ENCODE data around the gene SWAP70. TPM values are rescaled to one million over a fixed set of nuclear protein-coding genes. Genes with fewer than 3 reads are reported as not detected.

Gene SWAP70
- total RNA-seq, 2 donors from 2014 or later, result 28.8 to 30.7 TPM

GRCh38 chr11:9722893-9723292, 59.0 kb downstream of the SWAP70 start:
- H3K27me3 Mint-ChIP-seq (ENCODE audit: insufficient read depth), result no peaks in the 10 kb centered on the region
- H3K27ac Mint-ChIP-seq, result no peak overlapping the region
- H3K4me3 Mint-ChIP-seq, result no peak overlapping the region
- no peaks in the 10 kb centered on the region for H3K9me3 ChIP-seq (ENCODE audit: control insufficient read depth, low read length)
- no peak overlapping the region for H3K9ac ChIP-seq (ENCODE audit: extremely low read depth, low read length, poor library complexity, severe bottlenecking)
- H3K4me1 ChIP-seq (ENCODE audit: control insufficient read depth, insufficient read depth, low read length), result no peaks in the 10 kb centered on the region
- no peaks in the 10 kb centered on the region for H3K4me1 Mint-ChIP-seq
- H3K36me3 Mint-ChIP-seq (ENCODE audit: low read depth), result peaks cover 21% of the 10 kb centered on the region
- no peak for DNase-seq
- TF ChIP-seq CTCF (conservative IDR thresholded peaks at IDR 0.05), result no peak
- H3K36me3 ChIP-seq (ENCODE audit: control insufficient read depth, insufficient read depth, low read length), result peaks cover 27% of the 10 kb centered on the region
- H3K9me3 Mint-ChIP-seq, result no peaks in the 10 kb centered on the region
- WGBS, 2 experiments (ENCODE audit: insufficient coverage in 1 of 2, insufficient read length in 1 of 2), result 90% methylated on average over 2 of the region's 2 CpGs; no CpG with 5 or more reads in 1 of the 2 experiments
- H3K27me3 ChIP-seq (ENCODE audit: control insufficient read depth, insufficient read depth, low read length, poor library complexity, severe bottlenecking), result no peaks in the 10 kb centered on the region
- H3K4me3 ChIP-seq (ENCODE audit: low read length), result no peak overlapping the region
- no peak overlapping the region for H3K27ac ChIP-seq (ENCODE audit: low read depth, low read length)

GRCh38 chr11:9726321-9727022, 62.6 kb downstream of the SWAP70 start:
- H3K9me3 Mint-ChIP-seq, result no peaks in the 10 kb centered on the region
- Histone ChIP-seq H3K9me3 (ENCODE audit: control insufficient read depth, low read length) (no peaks in the 10 kb centered on the region), H3K27me3 (ENCODE audit: control insufficient read depth, insufficient read depth, low read length, poor library complexity, severe bottlenecking) (no peaks in the 10 kb centered on the region), H3K9ac (ENCODE audit: extremely low read depth, low read length, poor library complexity, severe bottlenecking) (no peak overlapping the region), H3K36me3 (ENCODE audit: control insufficient read depth, insufficient read depth, low read length) (peaks cover 50% of the 10 kb centered on the region), H3K4me1 (ENCODE audit: control insufficient read depth, insufficient read depth, low read length) (no peaks in the 10 kb centered on the region), H3K4me3 (ENCODE audit: low read length) (no peak overlapping the region), H3K27ac (ENCODE audit: low read depth, low read length) (no peak overlapping the region)
- 50 to 73% methylated on average over 1 to 2 of the region's 3 CpGs for WGBS, 2 experiments (ENCODE audit: insufficient coverage in 1 of 2, insufficient read length in 1 of 2)
- no peak for DNase-seq
- no peaks in the 10 kb centered on the region for H3K27me3 Mint-ChIP-seq (ENCODE audit: insufficient read depth)
- no peak overlapping the region for H3K27ac Mint-ChIP-seq
- no peaks in the 10 kb centered on the region for H3K4me1 Mint-ChIP-seq
- H3K36me3 Mint-ChIP-seq (ENCODE audit: low read depth), result peaks cover 27% of the 10 kb centered on the region
- H3K4me3 Mint-ChIP-seq, result no peak overlapping the region
- TF ChIP-seq CTCF (conservative IDR thresholded peaks at IDR 0.05), result no peak

- H3K4me1 Mint-ChIP-seq, result no peaks in the 10 kb centered on the region
- Histone ChIP-seq H3K9ac (ENCODE audit: extremely low read depth, low read length, poor library complexity, severe bottlenecking) (no peak overlapping the region), H3K27me3 (ENCODE audit: control insufficient read depth, insufficient read depth, low read length, poor library complexity, severe bottlenecking) (no peaks in the 10 kb centered on the region), H3K4me3 (ENCODE audit: low read length) (no peak overlapping the region), H3K27ac (ENCODE audit: low read depth, low read length) (no peak overlapping the region), H3K9me3 (ENCODE audit: control insufficient read depth, low read length) (no peaks in the 10 kb centered on the region), H3K36me3 (ENCODE audit: control insufficient read depth, insufficient read depth, low read length) (peaks cover 62% of the 10 kb centered on the region), H3K4me1 (ENCODE audit: control insufficient read depth, insufficient read depth, low read length) (no peaks in the 10 kb centered on the region)
- H3K27ac Mint-ChIP-seq, result peak overlapping the region; percentile 1
- H3K27me3 Mint-ChIP-seq (ENCODE audit: insufficient read depth), result no peaks in the 10 kb centered on the region
- no peaks in the 10 kb centered on the region for H3K9me3 Mint-ChIP-seq
- peak; percentile 28 for TF ChIP-seq CTCF (conservative IDR thresholded peaks at IDR 0.05)
- 90% methylated on average over 2 of the region's 3 CpGs; no CpG with 5 or more reads in 1 of the 2 experiments for WGBS, 2 experiments (ENCODE audit: insufficient coverage in 1 of 2, insufficient read length in 1 of 2)
- H3K4me3 Mint-ChIP-seq, result no peak overlapping the region
- DNase-seq, result no peak
- peaks cover 34% of the 10 kb centered on the region for H3K36me3 Mint-ChIP-seq (ENCODE audit: low read depth)
Measured at GRCh38 chr11:9728058-9728457, 64.2 kb downstream of the SWAP70 start.
